Spleen (tissue), 7 donors: Measurements from ENCODE around the gene C2CD2L.

Experiments
- CTCF ChIP-seq, 11 experiments: fragments of 200-600 bp in 7 of 11; fragments of 450-650 bp in 4 of 11; sonication (generic) in 4 of 11; IDR thresholded peaks in 8 of 11; conservative IDR thresholded peaks in 3 of 11; 1 replicate in 7 of 11; 2 replicates in 4 of 11; pipeline versions ENCODE4 v1.4.0 to v1.8.0; 2016 to 2021; ENCODE audit warnings: antibody characterized with exemption in 11 of 11, inconsistent platforms in 4 of 11, mild to moderate bottlenecking in 1 of 11
- POLR2A ChIP-seq, 3 donors: fragments of 450-650 bp; IDR thresholded peaks; one replicate each; pipeline ENCODE4 v1.5.1; 2017; ENCODE audit warnings: antibody characterized with exemption in 3 of 3, mild to moderate bottlenecking in 1 of 3
- donor health status: DM: no; HTN: no; CAD: no; lungs with moderate emphysema.
- donor health status: DM: no; HTN: no; CAD: no.
- donor health status: DM: no; HTN: no; CAD: no.

DNA sequence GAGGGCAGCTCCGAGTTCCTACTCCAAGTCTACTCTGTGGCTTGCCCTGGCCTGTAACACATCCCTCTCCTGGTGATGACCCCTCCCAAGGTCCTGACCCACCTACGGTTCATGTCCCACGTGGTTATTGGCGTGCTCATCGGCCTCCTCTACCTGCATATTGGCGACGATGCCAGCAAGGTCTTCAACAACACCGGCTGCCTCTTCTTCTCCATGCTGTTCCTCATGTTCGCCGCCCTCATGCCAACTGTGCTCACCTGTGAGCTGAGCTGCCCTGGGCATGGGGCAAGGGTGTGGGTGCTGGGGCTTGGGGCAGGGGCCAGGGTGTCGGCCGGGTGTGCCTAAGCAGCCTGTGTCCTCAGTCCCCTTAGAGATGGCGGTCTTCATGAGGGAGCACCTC is 51.3 kb downstream of the C2CD2L start:
- TF ChIP-seq CTCF (IDR thresholded peaks at IDR 0.05 in 8 of 11, conservative IDR thresholded peaks at IDR 0.05 in 3 of 11), result no peak
- TF ChIP-seq POLR2A (IDR thresholded peaks at IDR 0.05), result no peak
